MM.1S (cell line): ENCODE results near the gene NUTM2G.
"Not testable (repeated sequence)": the region's sequence is repeated elsewhere in the genome, so short reads cannot be mapped to it uniquely, and the experiment has no call there.

Source experiments
- DNase-seq: peaks from one replicate; pipeline ENCODE4 v3.0.0-alpha.2; 2015
- H2AFZ ChIP-seq: fragments of 300-600 bp; sonication (generic); 2 replicates; pipeline ENCODE4 v1.6.0; 2016; ENCODE audit warnings: antibody characterized with exemption, low read length
- H3F3A ChIP-seq: fragments of 300-600 bp; sonication (generic); 2 replicates; pipeline ENCODE4 v1.6.1; 2016; ENCODE audit warnings: mild to moderate bottlenecking, antibody characterized with exemption, low read length, moderate library complexity, mixed read lengths; ENCODE audit not compliant: insufficient read depth
- H3K27ac ChIP-seq: fragments of 300-600 bp; sonication (generic); 2 replicates; pipeline ENCODE4 v1.5.1; 2016; ENCODE audit warnings: mild to moderate bottlenecking, low read length
- H3K27me3 ChIP-seq: fragments of 300-600 bp; sonication (generic); replicated peaks from 2 replicates; pipeline ENCODE4 v1.6.0; 2016; ENCODE audit warnings: low read length; ENCODE audit not compliant: insufficient read depth
- H3K36me3 ChIP-seq: fragments of 300-600 bp; sonication (generic); replicated peaks from 2 replicates; pipeline ENCODE4 v1.6.1; 2016; ENCODE audit warnings: mild to moderate bottlenecking, low read length, mixed read lengths; ENCODE audit not compliant: insufficient read depth
- H3K4me1 ChIP-seq: fragments of 300-600 bp; sonication (generic); 2 replicates; pipeline ENCODE4 v1.6.1; 2016; ENCODE audit warnings: low read length, mixed read lengths
- H3K4me2 ChIP-seq: fragments of 300-600 bp; sonication (generic); 2 replicates; pipeline ENCODE4 v1.6.0; 2016; ENCODE audit warnings: low read depth, low read length
- H3K4me3 ChIP-seq: fragments of 300-600 bp; sonication (generic); 2 replicates; pipeline ENCODE4 v1.5.1; 2016; ENCODE audit warnings: low read length, mixed read lengths
- H3K79me2 ChIP-seq: fragments of 300-600 bp; sonication (generic); 2 replicates; pipeline ENCODE4 v1.6.1; 2016; ENCODE audit warnings: mixed run types, low read length, mixed read lengths
- H3K9ac ChIP-seq: fragments of 300-600 bp; sonication (generic); 2 replicates; pipeline ENCODE4 v1.6.1; 2016; ENCODE audit warnings: low read length, mixed read lengths
- H3K9me2 ChIP-seq: fragments of 300-600 bp; sonication (generic); replicated peaks from 2 replicates; pipeline ENCODE4 v1.6.1; 2016; ENCODE audit warnings: mild to moderate bottlenecking, low read length, mixed read lengths; ENCODE audit not compliant: insufficient read depth
- H3K9me3 ChIP-seq: fragments of 300-600 bp; sonication (generic); replicated peaks from 2 replicates; pipeline ENCODE4 v1.6.1; 2016; ENCODE audit warnings: mild to moderate bottlenecking, low read length, mixed read lengths; ENCODE audit not compliant: insufficient read depth
- H4K20me1 ChIP-seq: fragments of 300-600 bp; sonication (generic); 2 replicates; pipeline ENCODE4 v1.6.1; 2016; ENCODE audit warnings: mild to moderate bottlenecking, low read length, moderate library complexity, mixed read lengths; ENCODE audit not compliant: insufficient read depth
- EZH2 ChIP-seq: fragments of 300-600 bp; sonication (generic); optimal IDR thresholded peaks from 2 replicates; pipeline ENCODE3; 2017; ENCODE audit warnings: low read depth, mild to moderate bottlenecking, antibody characterized with exemption, low read length, mixed read lengths
- EZH2phosphoT487 ChIP-seq: fragments of 300-600 bp; sonication (generic); IDR thresholded peaks from 2 replicates; pipeline ENCODE4 v1.6.1; 2018; ENCODE audit warnings: antibody characterized with exemption, low read length
- TF ChIP-seq, protein P1 (sequence below): fragments of 300-600 bp; sonication (generic); IDR thresholded peaks from 2 replicates; pipeline ENCODE4 v1.5.1; 2016; ENCODE audit warnings: antibody characterized with exemption, low read length, mixed read lengths

The NUTM2G gene

DNA sequence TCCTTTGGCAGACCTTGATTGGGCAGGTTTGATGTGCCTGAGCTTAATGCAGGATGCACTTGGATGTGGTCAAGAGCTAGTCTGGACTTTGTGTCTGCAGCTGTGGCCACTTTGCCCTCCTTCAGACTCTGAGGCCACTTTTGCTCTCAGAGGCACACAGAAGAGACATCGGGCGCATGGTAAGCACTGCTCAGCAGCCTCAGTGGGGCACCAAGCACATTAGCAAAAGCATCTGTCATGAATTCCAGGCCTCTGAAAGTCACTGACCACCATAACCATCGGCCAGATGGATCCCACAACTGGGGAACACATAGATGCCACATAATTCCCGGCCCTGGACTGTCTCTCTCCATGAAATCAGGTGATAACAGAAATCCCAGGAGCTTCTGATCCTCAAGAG is 40.1 kb upstream of the NUTM2G start:
- TF ChIP-seq EZH2, result no peak
- TF ChIP-seq EZH2phosphoT487, result no peak
- TF ChIP-seq, protein P1, sequence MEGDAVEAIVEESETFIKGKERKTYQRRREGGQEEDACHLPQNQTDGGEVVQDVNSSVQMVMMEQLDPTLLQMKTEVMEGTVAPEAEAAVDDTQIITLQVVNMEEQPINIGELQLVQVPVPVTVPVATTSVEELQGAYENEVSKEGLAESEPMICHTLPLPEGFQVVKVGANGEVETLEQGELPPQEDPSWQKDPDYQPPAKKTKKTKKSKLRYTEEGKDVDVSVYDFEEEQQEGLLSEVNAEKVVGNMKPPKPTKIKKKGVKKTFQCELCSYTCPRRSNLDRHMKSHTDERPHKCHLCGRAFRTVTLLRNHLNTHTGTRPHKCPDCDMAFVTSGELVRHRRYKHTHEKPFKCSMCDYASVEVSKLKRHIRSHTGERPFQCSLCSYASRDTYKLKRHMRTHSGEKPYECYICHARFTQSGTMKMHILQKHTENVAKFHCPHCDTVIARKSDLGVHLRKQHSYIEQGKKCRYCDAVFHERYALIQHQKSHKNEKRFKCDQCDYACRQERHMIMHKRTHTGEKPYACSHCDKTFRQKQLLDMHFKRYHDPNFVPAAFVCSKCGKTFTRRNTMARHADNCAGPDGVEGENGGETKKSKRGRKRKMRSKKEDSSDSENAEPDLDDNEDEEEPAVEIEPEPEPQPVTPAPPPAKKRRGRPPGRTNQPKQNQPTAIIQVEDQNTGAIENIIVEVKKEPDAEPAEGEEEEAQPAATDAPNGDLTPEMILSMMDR, result no peak
- Histone ChIP-seq H3K4me3 (no peak overlapping the region), H3K9me2 (no peaks in the 10 kb centered on the region), H3F3A (no peaks in the 10 kb centered on the region), H3K27ac (no peak overlapping the region), H2AFZ (no peak overlapping the region), H3K79me2 (no peaks in the 10 kb centered on the region), H3K4me2 (no peak overlapping the region), H3K9ac (no peak overlapping the region), H4K20me1 (no peaks in the 10 kb centered on the region), H3K4me1 (no peaks in the 10 kb centered on the region), H3K9me3 (no peaks in the 10 kb centered on the region), H3K36me3 (no peaks in the 10 kb centered on the region), H3K27me3 (no peaks in the 10 kb centered on the region)
- no peak for DNase-seq

DNA sequence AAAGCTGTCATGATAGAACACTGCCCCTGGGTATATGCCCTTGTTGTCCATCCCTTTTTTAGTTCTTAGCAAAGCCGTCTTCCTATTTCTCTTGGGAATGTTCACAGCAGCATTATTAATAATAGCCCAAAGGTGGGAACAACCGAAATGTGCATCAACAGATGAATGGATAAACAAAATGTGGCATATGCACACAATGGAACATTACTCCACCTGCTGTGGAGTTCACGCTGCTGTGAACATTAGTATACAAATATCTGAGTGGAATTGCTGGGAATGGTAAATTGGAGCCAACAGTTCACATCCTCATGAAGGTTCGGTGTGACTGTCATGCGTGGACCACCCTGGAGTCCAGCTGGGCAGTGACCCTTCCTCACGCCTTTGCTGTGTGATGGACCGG is 36.5 kb upstream of the NUTM2G start:
- H3K36me3 ChIP-seq, result no peaks in the 10 kb centered on the region
- H3K4me2 ChIP-seq, result no peak overlapping the region
- H3K4me3 ChIP-seq, result no peak overlapping the region
- H2AFZ ChIP-seq, result no peak overlapping the region
- no peaks in the 10 kb centered on the region for H3K4me1 ChIP-seq
- DNase-seq, result no peak
- H3K9me3 ChIP-seq, result no peaks in the 10 kb centered on the region
- H3K9me2 ChIP-seq, result no peaks in the 10 kb centered on the region
- H3K79me2 ChIP-seq, result no peaks in the 10 kb centered on the region
- H3K27me3 ChIP-seq, result no peaks in the 10 kb centered on the region
- no peak overlapping the region for H3K27ac ChIP-seq
- H4K20me1 ChIP-seq, result no peaks in the 10 kb centered on the region
- no peak overlapping the region for H3K9ac ChIP-seq
- TF ChIP-seq EZH2 (no peak), EZH2phosphoT487 (no peak)
- TF ChIP-seq, protein P1, result no peak
- H3F3A ChIP-seq, result no peaks in the 10 kb centered on the region

DNA sequence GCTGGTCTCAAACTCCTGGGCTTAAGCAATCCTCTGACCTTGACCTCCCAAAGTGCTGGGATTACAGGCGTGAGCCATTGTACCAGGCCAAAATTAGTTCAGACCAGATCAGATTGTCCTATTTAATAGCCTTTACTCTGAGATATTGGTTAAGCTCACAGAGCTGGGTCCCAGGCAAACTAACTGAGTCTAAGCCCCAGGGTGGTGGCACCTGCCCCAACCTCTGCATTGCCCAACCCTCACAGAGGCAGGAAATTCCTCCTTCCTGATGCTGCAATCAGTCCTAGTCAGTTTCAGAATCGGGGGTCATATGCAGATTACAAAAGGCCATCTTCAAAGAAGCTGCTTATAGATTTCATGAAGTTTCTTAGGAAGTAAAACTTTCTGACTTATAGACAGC is 28.6 kb upstream of the NUTM2G start:
- not testable (repeated sequence) for H3K9me2 ChIP-seq, H4K20me1 ChIP-seq, H3K27ac ChIP-seq

DNA sequence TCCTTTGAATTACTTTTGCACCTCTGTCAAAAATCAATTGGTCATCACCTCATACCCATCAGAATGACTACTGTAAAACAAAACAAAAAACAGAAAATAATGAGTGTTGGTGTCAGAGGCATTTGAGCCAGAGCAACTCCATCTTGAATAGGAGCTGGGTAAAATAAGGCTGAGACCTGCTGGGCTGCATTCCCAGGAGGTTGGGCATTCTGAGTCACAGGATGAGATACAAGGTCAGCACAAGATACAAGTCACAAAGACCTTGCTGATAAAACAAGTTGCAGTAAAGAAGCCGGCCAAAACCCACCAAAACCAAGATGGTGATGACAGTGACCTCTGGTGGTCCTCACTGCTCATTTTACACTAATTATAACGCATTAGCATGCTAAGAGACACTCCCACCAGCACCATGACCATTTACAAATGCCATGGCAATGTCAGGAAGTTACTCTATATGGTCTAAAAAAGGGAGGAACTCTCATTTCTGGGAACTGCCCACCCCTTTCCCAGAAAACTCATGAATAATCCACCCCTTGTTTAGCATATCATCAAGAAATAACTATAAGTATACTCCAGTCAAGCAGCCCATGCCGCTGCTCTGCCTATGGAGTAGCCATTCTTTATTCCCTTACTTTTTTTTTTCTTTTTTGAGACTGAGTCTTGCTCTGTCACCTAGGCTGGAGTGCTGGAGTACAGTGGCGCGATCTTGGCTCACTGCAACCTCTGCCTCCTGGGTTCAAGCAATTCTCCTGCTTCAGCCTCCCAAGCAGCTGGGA is 23.5 kb upstream of the NUTM2G start:
- H4K20me1 ChIP-seq, H3K27me3 ChIP-seq, H3K27ac ChIP-seq, H3K79me2 ChIP-seq, H3K4me1 ChIP-seq, H2AFZ ChIP-seq, H3K36me3 ChIP-seq, H3K4me3 ChIP-seq, H3K4me2 ChIP-seq, H3K9me2 ChIP-seq, DNase-seq, H3F3A ChIP-seq, H3K9me3 ChIP-seq, H3K9ac ChIP-seq: not testable (repeated sequence)

More for the DNA sequence above, 28.6 kb upstream of the NUTM2G start:
- H2AFZ ChIP-seq, H3K79me2 ChIP-seq, DNase-seq, H3K4me1 ChIP-seq, H3K27me3 ChIP-seq, H3K9ac ChIP-seq, H3K4me2 ChIP-seq, H3K9me3 ChIP-seq, H3K4me3 ChIP-seq, H3K36me3 ChIP-seq, H3F3A ChIP-seq: not testable (repeated sequence)

DNA sequence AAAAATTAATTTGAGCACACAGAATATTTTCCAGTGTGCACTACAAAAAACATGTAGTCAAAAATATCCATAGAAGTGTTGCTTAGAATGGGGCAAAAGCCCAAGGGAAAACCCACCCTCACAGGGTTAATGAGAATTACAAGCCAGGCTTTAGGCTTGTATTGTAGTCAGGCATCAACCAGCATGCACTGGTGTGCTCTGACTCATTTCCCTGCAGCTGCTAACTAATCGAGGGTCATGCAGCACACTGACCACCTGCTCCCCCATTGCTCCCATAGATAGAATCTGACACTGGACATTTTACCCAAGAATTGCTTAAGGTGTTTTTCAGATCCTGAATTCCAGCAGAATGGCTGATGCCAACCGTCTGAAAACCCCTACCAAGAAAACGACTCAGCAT is 20.2 kb upstream of the NUTM2G start:
- not testable (repeated sequence) for H3F3A ChIP-seq, H3K4me1 ChIP-seq, DNase-seq, H3K27ac ChIP-seq, H3K4me3 ChIP-seq, H3K9me3 ChIP-seq, H3K9me2 ChIP-seq, H4K20me1 ChIP-seq, H3K36me3 ChIP-seq, H2AFZ ChIP-seq, H3K79me2 ChIP-seq, H3K4me2 ChIP-seq, H3K27me3 ChIP-seq, H3K9ac ChIP-seq

DNA sequence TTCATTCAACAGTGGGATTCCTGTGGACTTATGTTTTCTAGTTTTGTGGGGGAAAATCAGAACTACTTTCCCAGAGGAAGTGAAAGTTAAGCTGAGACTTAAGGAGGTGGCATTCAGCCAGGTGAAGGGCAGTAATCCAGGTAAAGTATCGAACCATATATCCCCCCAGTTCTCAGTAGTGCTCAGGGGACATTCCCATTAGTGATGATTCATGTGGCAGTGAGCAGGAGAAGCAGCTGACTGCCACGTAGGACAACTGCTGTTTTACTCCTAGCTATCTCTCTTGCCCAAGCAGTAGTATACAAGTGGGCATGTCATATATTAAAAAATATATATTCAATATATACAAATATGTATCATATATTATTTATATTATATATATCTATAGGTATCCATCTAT is 13.1 kb upstream of the NUTM2G start:
- H2AFZ ChIP-seq, H3K27ac ChIP-seq, H3K9me3 ChIP-seq, H3K27me3 ChIP-seq, H3K36me3 ChIP-seq, DNase-seq, H3K9ac ChIP-seq, H4K20me1 ChIP-seq, H3K4me2 ChIP-seq, H3K4me1 ChIP-seq, H3K4me3 ChIP-seq, H3K9me2 ChIP-seq, H3K79me2 ChIP-seq, H3F3A ChIP-seq: not testable (repeated sequence)
